Measurements from ENCODE around the gene KLHL3.

KLHL3 gene

GRCh38 chr5:137607771-137608170 lies 128.1 kb downstream of the KLHL3 start:
- DNase-seq, result no peak

DNA sequence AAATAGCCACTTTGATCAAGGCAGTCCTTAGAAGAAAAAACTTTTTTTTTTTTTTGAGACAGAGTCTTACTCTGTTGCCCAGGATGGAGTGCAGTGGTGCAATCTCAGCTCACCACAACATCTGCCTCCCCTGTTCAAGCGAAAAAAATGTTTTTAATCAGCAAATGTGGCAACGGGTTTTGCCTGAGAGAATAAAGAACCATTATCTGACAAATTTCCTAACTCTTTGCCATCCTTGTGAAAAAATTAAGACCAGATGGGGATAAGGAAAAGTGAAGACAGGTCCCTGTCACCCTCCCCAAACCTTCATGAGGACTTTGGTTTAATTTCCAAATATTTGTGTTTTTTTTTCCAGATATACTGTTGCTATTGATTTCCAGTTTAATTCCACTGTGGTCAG lies 129.5 kb downstream of the KLHL3 start:
- no peak for DNase-seq

DNA sequence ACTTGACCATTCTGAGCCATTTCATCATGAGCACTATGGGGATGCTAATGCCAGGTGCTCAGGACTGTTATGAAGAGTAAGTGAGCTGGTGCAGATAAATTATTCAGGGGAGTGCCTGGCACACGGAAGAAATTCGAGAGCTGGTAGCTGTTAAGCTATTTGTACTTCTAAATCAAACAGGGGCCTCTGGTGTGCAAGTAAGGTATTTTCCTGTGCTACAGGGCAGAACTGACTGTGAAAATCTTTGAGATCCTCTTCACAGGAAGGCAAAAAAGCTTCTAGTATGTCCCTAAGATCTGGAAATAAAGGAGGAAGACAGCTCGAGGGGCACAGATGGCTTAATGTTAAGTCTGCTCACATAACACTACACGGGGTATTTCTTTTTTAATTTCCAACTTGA lies 130.5 kb downstream of the KLHL3 start:
- DNase-seq, result peak; percentile 19

DNA sequence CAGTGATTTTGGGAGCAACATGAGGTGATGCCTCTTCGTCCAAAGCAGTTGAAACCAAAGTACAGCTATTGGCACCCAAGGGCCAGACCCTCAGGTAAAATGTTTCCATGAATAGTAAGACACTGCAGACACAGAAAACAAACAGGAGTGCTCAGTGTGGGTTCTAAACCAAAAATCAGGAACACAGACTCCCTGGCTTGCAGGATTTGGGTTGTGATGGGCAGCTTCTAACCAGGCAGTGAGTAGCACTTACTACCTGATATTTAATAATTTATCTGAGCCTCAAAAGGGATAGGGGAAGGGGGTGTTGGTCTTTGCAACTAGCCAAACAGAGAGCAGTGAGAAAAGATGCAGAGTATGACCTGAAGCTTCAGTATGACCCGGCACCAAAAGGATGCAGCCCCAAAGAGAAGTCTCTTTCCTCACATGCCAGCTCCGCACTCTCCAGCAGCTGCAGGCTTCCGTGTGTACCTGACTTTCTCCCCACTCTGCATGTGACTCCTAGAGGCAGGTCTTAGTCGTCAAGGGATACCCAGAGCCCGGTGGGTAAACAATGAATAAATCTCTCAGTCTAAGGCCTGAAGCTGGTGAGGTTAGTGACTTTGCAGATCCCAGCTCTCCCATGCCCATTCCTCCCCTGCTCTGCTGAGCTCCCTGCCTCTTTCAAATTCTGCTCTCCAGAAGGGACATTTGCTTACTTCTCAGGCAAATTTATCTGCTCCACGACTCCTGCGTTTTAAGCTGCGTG lies 131.4 kb downstream of the KLHL3 start:
- no peak for DNase-seq

DNA sequence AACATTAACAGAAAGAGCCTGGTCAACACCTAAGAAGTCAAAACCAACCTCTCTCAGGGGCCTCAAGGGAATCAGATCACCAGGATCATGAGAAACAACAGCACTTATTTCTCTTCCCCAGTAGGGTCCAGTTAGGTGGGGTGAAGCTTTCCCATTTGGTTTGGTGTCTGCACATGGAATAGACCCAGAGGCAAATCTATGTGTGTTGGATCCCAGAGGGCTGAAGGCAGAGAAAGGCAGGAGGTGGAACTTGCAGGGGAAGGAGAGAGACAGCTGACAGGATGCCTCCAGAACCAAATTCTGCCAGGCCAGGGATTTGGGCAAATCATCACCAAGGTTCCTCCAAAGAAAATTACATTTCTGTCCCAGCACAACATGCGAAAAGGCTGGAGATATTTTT lies 132.0 kb downstream of the KLHL3 start:
- no peak for DNase-seq

- no peak for DNase-seq
These were observed 132.5 kb downstream of the KLHL3 start for GRCh38 chr5:137603356-137603755.

- no peak for DNase-seq
These were observed 133.1 kb downstream of the KLHL3 start for GRCh38 chr5:137602721-137603273.

- no peak for DNase-seq
These were observed 135.0 kb downstream of the KLHL3 start for GRCh38 chr5:137600721-137601360.

- DNase-seq, result no peak
These were observed 136.4 kb downstream of the KLHL3 start for GRCh38 chr5:137599457-137599856.

GRCh38 chr5:137598399-137598798 lies 137.5 kb downstream of the KLHL3 start:
- no peak for DNase-seq

DNA sequence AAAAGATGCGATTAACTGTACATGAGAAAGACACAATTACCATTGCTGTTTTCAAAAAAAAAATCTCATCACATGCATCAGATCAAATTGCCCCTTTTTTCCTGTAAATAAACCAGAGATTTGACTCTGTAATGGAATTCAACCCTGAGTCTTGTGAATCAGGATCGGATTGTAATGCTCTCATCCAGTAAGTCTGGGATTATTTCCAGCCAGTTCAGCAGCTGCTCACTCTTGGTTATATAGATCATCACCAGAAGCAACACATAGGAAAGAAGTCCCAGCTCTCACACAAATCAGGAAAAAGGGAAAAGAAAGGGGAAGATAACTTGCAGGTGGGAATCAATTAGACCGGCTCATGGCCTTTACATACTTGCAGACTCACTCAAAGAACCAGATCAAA lies 138.9 kb downstream of the KLHL3 start:
- DNase-seq, result no peak

- DNase-seq, result no peak
These were observed 140.4 kb downstream of the KLHL3 start for GRCh38 chr5:137595396-137596079.

DNA sequence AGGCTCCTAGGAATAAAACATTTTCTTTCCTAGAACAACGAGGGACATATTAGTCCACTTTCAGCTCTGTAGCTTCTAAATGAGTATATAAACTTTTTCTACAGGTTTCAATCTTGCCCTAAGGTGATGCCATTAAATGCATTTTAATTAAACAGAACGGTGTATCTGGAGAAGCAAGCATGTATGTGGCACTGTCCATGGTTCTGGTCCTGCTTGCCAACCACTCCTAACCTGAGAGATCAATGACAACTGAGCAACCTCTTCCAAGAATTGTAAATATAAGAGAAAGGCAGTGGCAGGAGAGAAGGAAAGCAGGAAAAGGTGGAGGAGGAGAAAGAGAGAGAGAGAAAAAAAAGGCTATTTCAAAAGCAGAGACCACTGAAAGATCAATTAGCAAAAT lies 141.2 kb downstream of the KLHL3 start:
- no peak for DNase-seq

- DNase-seq, result no peak
These were observed 143.6 kb downstream of the KLHL3 start for GRCh38 chr5:137592317-137592716.

DNA sequence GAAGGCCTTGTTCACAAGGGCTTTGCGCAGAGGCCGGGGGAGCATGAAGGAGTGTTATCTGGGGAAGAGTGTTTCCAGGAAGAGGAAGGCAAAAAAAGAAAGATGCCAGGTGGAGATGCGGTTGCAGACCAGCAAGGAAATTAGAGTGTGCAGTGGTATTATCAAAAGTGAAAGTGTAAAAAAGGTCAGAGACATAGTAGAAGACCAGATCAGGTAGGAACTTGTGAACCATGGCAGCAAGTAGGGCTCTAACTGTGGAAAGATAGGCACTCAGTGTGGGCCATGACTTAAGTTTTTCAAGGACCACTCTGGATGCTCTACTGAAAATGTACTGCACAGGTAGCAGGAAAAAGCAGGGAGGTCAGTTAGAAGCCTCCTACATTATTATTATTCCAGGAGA lies 146.7 kb downstream of the KLHL3 start:
- DNase-seq, result no peak

DNA sequence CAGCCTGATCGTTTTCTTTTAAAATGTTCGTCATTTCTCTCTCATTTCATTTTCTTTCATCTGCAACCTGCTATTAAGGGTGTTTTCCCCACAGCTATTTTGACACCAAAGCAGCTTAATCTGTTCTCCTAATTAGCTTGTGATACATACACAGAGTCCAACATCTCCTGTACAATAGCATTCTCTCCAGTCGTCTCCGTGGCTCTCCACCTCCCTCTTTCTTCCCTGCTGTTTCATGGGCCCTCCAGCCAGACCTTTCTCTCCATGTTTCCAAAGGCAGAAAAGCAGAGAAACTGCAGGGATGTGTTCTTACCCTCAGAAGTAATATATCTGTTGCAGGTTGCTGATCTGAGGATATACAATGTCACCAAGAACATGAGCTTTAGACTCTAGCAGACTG lies 148.0 kb downstream of the KLHL3 start:
- DNase-seq, result no peak

GRCh38 chr5:137584262-137584661 lies 151.6 kb downstream of the KLHL3 start:
- no peak for DNase-seq

- DNase-seq, result no peak
These were observed 152.8 kb downstream of the KLHL3 start for GRCh38 chr5:137583129-137583528.

DNA sequence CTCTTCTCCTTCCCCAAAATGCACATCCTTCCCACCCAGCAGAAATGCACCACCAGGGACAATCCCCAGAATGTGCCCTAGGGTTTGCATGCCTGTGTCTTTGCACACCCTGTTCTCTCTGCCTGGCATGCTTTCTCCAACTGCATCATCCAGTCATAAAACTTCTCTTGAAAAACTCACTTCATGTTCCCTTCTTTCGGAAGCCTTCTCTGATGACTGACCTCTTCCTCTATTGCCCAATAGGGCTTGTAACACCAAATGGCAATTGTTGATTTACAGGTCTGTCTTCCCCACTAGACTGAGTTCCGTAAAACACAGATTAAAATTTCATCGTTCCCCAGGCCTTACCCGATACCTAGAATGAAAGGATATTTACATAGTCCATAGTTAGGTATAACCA lies 153.7 kb downstream of the KLHL3 start:
- DNase-seq, result no peak

DNA sequence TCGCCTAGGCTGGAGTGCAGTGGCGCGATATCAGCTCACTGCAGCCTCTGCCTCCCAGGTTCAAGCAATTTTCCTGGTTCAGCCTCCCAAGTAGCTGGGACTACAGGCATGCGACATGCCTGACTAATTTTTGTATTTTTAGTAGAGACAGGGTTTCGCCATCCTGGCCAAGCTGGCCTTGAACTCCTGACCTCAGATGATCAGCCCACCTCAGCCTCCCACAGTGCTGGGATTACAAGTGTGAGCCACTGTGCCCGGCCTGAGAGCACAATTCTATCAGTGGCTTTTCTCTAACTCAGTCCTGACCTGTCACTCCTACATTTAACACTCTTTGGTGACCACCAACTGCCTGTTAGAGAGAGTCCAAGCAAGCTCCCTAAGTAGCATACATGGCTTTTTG lies 154.1 kb downstream of the KLHL3 start:
- no peak for DNase-seq

- no peak for DNase-seq
These were observed 155.9 kb downstream of the KLHL3 start for GRCh38 chr5:137580030-137580429.

- DNase-seq, result peak; percentile 86
These were observed 160.0 kb downstream of the KLHL3 start for GRCh38 chr5:137575847-137576246.

GRCh38 chr5:137575211-137575610 lies 160.7 kb downstream of the KLHL3 start:
- DNase-seq, result no peak

GRCh38 chr5:137573376-137573775 lies 162.5 kb downstream of the KLHL3 start:
- peak; percentile 43 for DNase-seq

Data from fibroblast of skin of scalp (primary cell).